C1 segment of cervical spinal cord (tissue), 14 donors: ENCODE data around the gene CD14.
"Not testable (repeated sequence)": the region's sequence is repeated elsewhere in the genome, so short reads cannot be mapped to it uniquely, and the experiment has no call there.

Source experiments
- DNase-seq, 14 donors: peaks; one replicate each; lab custom pipeline; 2025; lab: John Stamatoyannopoulos, UW

Gene CD14

GRCh38 chr5:140596321-140596741 lies 36.6 kb downstream of the CD14 start:
- DNase-seq, result no peak

- no peak for DNase-seq
These were observed 37.3 kb downstream of the CD14 start for GRCh38 chr5:140595538-140596300.

- no peak for DNase-seq
These were observed 38.8 kb downstream of the CD14 start for GRCh38 chr5:140594169-140594568.

GRCh38 chr5:140593070-140593469 lies 39.9 kb downstream of the CD14 start:
- DNase-seq, result not testable (repeated sequence)

GRCh38 chr5:140591747-140592372 lies 41.1 kb downstream of the CD14 start:
- DNase-seq, result no peak

GRCh38 chr5:140590861-140591260 lies 42.1 kb downstream of the CD14 start:
- no peak for DNase-seq

GRCh38 chr5:140588311-140589070 lies 44.5 kb downstream of the CD14 start:
- no peak for DNase-seq

GRCh38 chr5:140587495-140587894 lies 45.5 kb downstream of the CD14 start:
- DNase-seq, result no peak
